DMS153 treated with DMSO at 0.1 percent for 48 hours (cell line): ENCODE measurements around the gene SYNGR3.
A peak's percentile ranks its signal among the peaks of the same experiment; 100 is the strongest.
"Not testable (repeated sequence)": the region's sequence is repeated elsewhere in the genome, so short reads cannot be mapped to it uniquely, and the experiment has no call there.

ENCODE experiments used
- DNase-seq: peaks from one replicate; lab custom pipeline; 2025; ENCODE audit not compliant: unreplicated experiment; lab: John Stamatoyannopoulos, UW

SYNGR3 gene, protein sequence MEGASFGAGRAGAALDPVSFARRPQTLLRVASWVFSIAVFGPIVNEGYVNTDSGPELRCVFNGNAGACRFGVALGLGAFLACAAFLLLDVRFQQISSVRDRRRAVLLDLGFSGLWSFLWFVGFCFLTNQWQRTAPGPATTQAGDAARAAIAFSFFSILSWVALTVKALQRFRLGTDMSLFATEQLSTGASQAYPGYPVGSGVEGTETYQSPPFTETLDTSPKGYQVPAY

GRCh38 chr16:1989209-1990100 lies at the start of gene SYNGR3:
TSS of gene SYNGR3 (plus strand) at chr16:1989970. CDS start at chr16:1990103, 133 bp downstream.
- DNase-seq: no peak

DNA sequence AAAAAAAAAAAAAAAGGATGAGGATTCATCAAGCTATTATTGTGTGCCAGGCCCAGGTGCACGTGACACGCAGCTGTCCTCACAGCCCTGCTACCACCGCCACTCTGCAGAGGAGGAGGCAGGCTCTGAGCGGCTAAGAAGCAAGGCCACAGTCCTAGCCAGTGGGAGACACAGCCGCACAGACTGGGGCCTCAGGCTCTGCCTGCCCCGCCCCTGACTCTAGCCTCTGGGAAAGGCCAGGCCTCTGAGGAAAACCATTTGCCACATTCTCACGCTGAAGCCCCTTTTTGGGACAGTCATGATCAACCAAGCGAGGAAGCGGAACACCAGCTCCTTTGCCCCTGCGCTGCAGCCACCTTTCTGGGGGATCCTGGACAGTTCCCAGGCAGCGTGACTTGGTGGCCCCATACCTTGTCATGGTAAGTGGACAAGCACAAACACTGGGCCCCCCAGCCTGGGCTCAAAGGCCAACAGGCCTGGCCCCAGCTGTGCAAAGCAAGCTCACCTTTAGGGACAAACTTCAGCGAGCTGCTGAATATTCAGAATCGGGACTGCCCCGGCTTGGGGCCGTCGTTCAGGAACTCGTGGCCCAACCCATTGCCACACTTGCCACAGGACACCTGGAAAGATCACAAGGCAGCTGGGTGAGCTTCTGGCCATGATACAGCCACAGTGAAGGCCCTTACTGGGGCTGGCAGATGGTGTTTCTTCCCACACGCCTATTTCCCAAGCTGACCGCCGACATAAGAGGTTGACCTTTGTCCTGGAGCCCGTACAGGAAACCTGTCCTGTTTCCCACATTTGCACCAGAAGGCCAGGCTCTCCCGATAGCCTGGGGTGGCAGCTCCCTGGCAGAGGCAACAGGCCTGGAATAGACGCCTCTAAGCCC lies 49.3 kb upstream of the SYNGR3 start:
- DNase-seq: no peak

DNA sequence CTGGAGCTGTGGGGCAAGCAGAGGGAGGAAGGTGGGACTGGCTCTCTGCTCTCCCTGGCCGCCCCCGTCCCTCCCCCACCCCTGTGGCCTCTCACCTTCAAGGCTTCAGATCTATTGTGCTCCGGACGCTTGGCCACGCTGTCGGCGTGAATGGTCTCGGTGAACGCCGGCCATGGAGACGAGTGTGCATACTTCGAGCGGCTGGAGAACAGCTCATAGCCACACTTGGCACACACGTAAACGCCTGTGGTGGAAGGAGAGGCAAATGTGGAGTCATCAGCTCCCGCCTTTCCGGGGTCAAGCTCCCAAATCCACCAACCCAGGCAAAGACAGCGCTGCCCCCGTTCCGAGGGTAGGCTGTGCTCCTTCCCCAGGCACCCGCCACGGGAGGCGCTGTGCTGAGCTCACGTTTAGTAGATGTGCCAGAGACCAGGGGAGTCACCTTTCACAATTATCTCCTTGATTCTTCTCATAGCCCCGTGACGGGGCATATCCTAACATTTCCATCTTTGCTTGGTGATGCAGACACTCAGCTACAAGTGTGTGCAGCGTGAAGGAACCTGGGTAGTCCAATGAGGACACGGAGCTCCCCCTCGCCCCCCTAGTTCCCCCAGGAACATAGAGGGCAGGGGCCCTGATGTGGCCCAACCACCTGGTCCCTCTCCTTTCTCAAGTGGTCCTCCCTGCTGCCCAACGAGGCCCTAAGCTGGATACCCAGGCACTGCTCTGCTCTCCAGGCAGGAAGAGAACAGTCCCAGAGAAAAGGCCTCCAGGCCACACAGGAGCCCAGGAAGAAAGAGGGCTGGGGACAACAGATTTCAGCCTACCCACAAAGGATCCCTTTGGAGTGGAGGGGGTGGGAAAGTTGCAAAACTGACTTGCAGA lies 48.4 kb upstream of the SYNGR3 start:
- no peak for DNase-seq

DNA sequence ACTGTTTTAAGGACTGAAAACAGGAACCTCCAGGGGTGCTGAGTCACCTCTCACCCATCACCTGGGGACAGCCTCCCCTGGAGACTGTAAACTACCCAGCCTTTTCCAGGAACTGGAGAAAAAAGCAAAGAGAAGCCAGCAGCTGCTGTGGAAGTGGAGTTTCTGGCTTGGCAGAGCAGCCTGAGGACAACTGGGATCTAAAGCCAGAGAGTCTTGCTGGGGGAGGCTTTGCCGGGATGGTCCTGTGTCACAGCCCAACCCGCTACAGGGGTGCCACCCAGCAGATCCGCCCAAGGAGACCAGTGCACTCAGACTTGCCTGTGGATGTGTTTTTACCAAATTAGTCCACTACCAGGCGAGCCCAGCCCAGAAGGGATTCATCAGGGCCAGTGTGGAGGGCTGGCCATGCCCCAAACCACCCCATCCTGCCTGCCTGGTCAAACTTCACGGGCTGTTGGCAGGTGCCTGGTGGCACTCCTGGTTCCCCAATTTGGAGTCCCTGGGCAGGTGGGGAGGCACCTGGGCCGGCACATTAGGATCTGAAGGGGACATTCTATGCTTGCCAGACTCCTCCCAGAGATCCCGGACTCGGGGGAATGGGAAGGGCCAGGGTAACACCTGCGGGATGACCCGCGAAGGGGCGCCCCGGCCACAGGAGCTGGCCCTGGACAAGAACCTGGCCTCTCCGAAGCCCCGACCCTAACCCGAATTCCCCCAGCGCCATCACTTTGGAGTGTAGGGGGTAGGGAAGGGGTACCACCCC lies 47.5 kb upstream of the SYNGR3 start:
- DNase-seq: no peak

- peak; percentile 96 for DNase-seq
Observed at GRCh38 chr16:1942810-1943726, 46.7 kb upstream of the SYNGR3 start, which contains the start of gene MSRB1. TSS of gene MSRB1 (minus strand) at chr16:1943199. CDS start at chr16:1943156, 43 bp downstream.

GRCh38 chr16:1944612-1945199 lies 45.1 kb upstream of the SYNGR3 start:
- DNase-seq: no peak

DNA sequence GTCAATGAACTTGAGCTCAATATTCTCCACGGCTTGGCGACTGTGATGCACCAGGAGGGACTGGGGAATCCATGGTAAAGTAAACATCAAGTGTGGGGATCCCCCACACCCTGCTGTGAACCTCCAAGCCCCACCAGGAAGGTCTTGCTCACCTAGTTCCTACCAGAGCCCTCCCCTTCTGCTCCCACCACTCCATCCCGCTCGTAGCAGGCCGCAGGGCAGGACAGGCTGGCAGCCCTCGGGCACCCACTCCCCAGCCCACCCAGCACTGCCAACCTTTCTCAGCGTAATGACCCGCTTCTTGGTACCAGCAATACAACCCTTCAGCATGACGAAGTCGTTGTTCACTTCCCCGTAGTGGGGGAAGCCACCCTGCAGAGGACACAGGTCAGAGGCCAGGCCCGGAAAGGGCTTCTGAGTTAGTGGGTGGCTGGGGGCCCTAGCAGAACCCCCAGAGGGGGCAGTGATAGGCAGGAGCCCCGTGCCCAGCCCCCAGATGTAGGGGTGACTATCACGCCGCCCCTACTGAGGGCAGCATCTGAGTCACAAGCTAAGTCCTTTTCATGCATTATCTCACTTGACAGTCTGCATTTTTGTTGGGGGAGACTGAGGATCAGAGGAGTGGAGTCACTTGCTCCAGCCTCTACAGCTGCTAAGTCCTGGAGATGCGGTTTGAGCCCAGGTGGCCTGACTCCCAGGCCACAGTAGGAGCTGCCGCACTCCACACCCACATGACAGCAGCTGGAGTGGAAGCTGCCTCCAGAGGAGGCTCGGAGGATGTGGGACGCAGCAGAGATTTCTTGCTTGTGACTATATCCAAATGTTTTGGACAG lies 44.0 kb upstream of the SYNGR3 start:
- no peak for DNase-seq

- DNase-seq: no peak
Observed at GRCh38 chr16:1946495-1947368, 43.0 kb upstream of the SYNGR3 start.

DNA sequence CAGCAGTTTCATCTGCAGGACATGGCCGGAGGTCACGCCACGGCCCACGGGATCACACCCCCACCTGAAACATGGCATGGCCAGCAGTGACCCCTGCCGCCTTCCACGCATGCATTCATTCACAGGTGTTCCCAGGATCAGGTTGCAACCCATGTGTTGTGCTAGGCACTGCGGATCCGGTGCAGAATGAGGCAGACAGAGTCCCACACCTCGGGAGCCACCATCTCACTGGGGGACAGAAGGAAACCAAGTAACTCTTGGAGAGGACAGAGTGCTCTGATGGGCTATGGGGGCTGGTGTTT lies 42.5 kb upstream of the SYNGR3 start:
- no peak for DNase-seq

- DNase-seq: no peak
Observed at GRCh38 chr16:1949507-1949906, 40.3 kb upstream of the SYNGR3 start.

DNA sequence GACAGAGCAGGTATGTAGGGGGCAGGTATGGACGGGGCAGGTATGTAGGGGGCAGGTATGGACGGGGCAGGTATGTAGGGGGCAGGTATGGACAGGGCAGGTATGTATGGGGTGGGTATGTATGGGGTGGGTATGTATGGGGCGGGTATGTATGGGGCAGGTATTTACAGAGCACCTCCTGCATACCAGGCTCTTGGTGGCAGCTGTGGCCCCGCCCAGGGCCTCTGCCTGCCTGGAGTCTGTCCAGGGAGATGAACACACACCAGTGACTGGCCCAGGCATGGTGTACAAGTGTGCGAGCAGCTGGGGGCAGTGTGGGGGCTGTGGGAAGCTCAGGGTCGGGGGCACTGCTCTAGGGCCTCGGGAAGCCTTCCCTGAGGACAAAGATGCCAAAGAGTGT lies 39.7 kb upstream of the SYNGR3 start:
- DNase-seq: no peak

GRCh38 chr16:1950559-1950958 lies 39.2 kb upstream of the SYNGR3 start:
- no peak for DNase-seq

GRCh38 chr16:1953734-1954133 lies 36.0 kb upstream of the SYNGR3 start:
- DNase-seq: no peak

DNA sequence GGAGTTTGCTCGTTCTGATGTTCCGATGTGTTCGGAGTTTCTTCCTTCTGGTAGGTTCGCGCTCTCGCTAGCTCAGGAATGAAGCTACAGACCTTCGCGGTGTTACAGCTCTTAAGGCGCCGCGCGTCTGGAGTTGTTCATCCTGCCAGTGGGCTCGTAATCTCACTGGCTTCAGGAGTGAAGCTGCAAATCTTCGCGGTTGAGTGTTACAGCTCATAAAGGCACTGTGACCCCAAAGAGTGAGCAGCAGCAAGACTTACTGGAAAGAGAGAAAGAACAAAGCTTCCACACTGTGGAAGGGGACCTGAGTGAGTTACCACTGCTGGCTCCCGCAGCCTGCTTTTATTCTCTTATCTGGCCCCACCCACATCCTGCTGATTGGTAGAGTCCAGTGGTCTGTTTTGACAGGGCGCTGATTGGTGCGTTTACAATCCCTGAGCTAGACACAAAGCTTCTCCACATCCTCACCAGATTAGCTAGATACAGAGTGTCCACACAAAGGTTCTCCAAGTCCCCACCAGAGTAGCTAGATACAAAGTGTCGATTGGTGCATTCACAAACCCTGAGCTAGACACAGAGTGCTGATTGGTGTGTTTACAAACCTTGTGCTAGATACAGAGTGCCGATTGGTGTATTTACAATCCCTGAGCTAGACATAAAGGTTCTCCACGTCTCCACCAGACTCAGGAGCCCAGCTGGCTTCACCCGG lies 32.2 kb upstream of the SYNGR3 start:
- DNase-seq: not testable (repeated sequence)

DNA sequence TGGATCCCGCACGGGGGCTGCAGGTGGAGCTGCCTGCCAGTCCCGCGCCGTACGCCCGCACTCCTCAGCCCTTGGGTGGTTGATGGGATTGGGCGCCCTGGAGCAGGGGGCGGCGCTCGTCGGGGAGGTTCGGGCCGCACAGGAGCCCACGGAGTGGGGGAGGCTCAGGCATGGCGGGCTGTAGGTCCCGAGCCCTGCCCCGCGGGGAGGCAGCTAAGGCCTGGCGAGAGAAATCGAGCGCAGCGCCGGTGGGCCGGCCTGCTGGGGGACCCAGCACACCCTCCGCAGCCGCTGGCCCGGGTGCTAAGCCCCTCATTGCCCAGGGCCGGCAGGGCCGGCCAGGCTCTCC lies 31.7 kb upstream of the SYNGR3 start:
- DNase-seq: not testable (repeated sequence)

- DNase-seq: no peak
Observed at GRCh38 chr16:1958715-1959268, 31.0 kb upstream of the SYNGR3 start.
